Coronary artery (tissue), 2 donors: ENCODE results near the gene SCGB1C1.
A peak's percentile ranks its signal among the peaks of the same experiment; 100 is the strongest.

Experiments
- DNase-seq: peaks from one replicate; pipeline ENCODE4 v3.0.0-alpha.2; 2017; ENCODE audit warnings: low spot score
- H3K27ac ChIP-seq, 2 donors: fragments of 200-600 bp; sonication (generic); one replicate each; pipeline ENCODE4 v1.5.1; 2016 to 2019
- H3K4me3 ChIP-seq: fragments of 200-600 bp; sonication (generic); 2 replicates; pipeline ENCODE4 v1.5.1; 2016; ENCODE audit warnings: mild to moderate bottlenecking, moderate library complexity
- TF ChIP-seq, protein P1 (sequence below): fragments of 200-600 bp; sonication (generic); IDR thresholded peaks from one replicate; pipeline ENCODE4 v1.5.1; 2019; ENCODE audit warnings: antibody characterized with exemption

The SCGB1C1 gene

DNA sequence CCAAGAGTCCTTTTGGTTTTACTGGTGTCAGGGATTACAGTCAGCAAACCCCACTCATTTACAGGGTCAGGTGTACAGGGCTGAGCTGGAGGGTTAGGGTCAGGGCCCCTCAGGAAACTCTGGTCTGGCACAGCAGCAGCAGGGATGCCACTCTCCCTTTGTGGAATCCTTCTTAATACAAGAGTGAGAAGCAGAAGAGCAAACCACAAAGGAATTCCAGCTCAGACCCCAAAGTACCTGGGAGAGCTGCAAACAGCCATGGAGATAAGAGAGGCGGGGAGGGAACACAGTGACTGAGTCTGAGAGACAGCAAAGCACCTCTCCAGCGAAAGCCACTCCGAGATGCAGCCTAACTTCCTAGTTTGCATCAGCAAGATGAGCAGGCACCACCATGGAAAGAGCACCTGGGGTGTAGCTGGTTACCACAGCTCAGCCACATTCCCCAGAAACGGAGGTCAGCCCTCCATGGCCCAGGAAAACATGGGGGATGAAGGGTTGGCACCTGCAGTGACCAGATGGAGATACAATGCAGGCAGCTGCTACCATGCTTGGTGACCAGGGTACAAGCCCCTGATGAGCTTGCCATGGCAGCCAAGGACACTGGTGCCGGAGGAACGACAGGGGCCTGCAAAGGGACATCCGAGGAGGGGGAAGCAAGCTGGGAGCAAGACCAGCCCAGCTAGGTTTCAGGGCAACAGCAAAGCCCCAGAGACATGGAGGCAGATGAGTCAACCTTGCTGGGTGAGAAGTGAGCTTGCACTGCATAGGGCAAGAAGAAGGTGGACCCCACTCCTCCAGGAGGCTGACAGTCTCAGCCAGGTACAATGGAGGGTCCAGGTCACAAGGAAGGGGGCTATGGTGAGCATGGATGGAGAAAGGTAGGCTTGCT, 10.4 kb downstream of the SCGB1C1 start:
- Histone ChIP-seq H3K4me3 (no peak overlapping the region), H3K27ac (no peak overlapping the region)
- peak; percentile 68 for DNase-seq
- TF ChIP-seq, protein P1, sequence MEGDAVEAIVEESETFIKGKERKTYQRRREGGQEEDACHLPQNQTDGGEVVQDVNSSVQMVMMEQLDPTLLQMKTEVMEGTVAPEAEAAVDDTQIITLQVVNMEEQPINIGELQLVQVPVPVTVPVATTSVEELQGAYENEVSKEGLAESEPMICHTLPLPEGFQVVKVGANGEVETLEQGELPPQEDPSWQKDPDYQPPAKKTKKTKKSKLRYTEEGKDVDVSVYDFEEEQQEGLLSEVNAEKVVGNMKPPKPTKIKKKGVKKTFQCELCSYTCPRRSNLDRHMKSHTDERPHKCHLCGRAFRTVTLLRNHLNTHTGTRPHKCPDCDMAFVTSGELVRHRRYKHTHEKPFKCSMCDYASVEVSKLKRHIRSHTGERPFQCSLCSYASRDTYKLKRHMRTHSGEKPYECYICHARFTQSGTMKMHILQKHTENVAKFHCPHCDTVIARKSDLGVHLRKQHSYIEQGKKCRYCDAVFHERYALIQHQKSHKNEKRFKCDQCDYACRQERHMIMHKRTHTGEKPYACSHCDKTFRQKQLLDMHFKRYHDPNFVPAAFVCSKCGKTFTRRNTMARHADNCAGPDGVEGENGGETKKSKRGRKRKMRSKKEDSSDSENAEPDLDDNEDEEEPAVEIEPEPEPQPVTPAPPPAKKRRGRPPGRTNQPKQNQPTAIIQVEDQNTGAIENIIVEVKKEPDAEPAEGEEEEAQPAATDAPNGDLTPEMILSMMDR = no peak

DNA sequence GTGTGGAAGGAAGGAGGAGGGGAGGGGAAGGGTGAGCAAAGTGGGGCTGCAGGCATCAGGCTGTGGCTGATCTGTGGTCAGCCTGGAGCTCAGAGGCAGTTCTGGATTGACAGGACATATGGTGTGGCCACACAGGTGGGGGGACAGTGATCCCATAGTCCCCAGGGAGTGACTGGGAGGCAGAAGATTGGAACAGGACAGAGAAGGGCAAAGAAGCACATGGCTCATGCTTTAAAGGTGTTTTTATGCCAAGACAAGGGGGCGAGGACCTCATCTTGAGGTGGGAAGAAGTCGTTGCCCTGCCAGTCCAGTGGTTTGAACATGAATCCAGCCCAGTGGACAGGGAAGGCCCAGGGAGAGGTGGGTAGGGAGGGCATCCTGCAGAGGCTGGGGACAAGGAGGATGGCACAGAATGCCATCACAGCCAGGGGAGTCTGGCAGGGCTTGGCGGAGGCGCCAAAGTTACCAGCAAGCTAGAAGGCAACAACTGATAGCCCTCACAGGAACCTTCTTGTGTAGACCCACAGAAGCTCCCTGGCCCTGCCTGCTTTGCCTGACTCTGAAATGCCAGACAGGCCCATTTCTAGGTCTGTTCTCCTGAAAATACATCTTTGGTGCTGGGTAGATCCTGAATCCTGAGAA, 11.2 kb downstream of the SCGB1C1 start:
- Histone ChIP-seq H3K27ac (no peak overlapping the region), H3K4me3 (no peak overlapping the region)
- TF ChIP-seq, protein P1 = no peak
- DNase-seq = peak; percentile 70

DNA sequence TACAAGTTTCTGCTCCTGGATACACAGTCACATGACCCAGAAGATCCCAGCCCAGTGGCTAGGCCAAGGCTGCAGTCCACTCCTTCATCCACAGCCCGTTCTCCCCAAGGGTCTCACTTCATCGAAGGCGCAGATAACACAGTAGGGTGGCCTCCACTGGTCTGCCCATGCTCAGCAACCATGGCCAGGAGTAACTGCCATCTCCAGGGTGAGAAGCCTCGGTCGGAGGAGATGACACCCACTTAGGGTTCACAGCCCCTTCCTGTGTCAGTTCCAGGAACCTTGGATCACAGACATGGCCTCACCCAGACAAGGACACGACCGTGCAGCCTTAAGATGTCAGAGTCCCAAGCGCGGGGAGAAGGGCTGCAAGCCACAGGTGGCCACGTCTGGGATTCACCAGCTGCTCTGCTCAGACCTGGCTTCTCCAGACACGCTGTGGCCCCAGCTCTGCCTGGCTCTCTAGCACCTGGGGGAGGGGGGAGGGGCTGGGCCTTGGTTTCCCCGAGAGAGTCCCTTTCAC, 11.8 kb downstream of the SCGB1C1 start:
- H3K27ac ChIP-seq = no peak overlapping the region
- peak; percentile 72 for DNase-seq
- TF ChIP-seq, protein P1 = no peak
- peak overlapping the region; percentile 77 for H3K4me3 ChIP-seq

DNA sequence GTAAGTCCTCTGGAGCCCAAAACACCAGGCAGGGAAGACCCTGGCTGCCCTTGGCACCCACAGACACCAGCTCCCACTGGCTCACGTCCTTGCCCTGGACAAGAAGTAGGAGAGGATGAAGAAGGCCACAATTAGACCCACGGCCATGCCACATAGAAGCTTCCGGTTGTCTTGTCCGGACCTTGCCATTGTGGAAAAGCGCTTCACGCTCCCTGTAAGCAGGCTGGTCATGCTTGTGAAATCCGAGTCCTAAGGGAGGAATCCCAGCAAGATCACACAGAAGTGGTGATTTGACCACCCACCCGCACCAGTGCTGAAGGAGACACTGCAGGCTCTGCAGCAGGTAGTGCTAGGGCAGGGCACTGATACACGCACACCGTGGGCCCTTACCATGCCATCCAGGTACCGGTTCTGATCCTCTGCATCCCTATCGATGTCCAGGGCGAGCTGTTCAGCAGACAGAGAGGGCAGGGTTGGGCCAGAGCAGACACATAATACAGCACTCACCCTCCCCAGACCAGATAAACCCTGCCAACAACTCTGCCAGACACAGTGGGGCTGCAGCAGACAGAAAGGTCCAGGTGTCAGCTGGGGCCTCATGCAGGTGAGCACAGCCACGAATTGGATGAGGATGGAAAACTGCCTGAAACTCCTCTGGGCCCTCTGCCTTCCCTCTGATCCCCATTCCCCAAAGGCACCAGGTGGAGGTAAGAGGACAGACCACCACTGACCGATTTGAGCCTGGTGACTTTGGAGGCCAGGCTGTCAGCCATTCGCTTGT, 12.5 kb downstream of the SCGB1C1 start:
- H3K4me3 ChIP-seq = peak overlapping the region; percentile 77
- no peak overlapping the region for H3K27ac ChIP-seq
- peak; percentile 69 for DNase-seq
- TF ChIP-seq, protein P1 = no peak

DNA sequence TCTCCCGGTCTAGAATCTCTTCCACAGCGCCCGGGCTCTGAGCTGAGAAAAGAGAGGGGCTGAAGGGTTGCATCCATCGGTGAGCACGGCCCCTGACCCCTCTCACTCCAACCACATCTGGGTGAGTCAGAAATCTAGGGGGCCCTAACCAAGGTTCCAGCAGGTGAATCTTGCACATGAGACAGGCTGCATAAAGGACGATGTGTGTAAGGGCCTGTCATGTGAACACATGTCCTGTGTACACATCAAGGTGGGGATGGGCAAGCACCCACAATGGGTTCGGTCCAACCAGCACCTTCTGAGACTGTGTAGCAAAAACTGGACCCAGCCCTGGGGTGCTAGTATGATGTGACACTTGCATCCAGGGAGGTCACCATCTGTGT, 13.1 kb downstream of the SCGB1C1 start:
- TF ChIP-seq, protein P1 = no peak
- Histone ChIP-seq H3K4me3 (peak overlapping the region; percentile 77), H3K27ac (no peak overlapping the region)
- peak; percentile 73 for DNase-seq

DNA sequence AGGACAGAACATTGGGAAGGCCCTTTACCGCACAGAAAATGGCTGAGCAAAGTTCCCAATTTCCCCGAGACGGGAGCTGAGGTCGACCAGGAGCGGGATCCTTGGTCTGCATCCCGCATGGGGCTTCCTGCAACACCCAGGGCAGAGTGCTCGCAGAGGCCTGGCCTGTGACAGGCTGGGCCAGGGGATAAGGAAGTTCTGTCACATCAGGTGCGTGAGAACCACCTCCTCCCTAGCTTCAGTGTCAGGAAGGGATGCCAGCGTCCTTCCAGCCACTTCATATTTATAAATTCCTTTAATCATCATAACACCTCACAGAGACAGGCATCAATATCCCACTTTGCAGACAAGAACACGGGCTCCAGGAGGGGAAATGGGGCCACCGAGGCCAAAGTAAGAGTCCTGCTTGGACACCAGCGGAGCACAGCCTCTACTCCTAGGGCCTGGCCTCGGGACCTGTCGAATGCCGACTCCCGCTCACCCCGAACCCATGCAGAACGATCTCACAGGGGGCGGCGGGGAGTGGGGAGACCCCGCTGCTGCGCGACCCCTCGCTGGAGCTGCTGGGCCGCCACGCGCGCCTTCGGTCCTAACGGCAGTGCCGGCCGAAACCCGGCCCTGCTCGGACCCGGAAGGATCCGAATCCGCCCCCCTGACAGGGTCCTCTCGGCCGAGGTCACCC, 13.8 kb downstream of the SCGB1C1 start:
- peak; percentile 83 for DNase-seq
- peak overlapping the region; percentile 77 for H3K4me3 ChIP-seq
- TF ChIP-seq, protein P1 = no peak
- H3K27ac ChIP-seq = peak overlapping the region; percentile 97 to 98
